Effector CD8-positive, alpha-beta T cell (primary cell): ENCODE results near the gene EPHB2.

Experiments used
- DNase-seq: peaks from one replicate; lab custom pipeline; 2025; lab: John Stamatoyannopoulos, UW

Gene EPHB2

DNA sequence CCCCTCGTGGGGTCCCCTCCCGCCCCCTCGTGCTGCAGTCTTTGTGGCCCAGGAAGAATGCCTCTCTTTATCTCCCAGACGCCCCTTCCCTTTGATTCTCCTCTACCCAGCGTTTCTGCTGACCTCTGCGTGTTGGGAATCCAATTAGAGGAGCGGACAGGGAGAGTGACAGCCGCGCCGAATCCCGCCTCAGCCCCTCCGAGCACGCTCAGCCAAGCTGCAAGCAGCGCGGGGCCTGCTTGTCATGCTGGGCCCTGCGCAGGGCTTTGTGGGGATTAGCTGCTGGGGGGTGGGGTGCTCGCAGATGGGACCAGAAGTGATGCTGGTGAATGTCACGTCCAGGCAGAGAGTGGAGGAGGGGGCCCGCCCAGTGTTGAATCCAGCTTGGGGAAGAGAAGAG lies 91.1 kb downstream of the EPHB2 start:
- no peak for DNase-seq

GRCh38 chr1:22803833-22804232 lies 93.2 kb downstream of the EPHB2 start:
- no peak for DNase-seq

DNA sequence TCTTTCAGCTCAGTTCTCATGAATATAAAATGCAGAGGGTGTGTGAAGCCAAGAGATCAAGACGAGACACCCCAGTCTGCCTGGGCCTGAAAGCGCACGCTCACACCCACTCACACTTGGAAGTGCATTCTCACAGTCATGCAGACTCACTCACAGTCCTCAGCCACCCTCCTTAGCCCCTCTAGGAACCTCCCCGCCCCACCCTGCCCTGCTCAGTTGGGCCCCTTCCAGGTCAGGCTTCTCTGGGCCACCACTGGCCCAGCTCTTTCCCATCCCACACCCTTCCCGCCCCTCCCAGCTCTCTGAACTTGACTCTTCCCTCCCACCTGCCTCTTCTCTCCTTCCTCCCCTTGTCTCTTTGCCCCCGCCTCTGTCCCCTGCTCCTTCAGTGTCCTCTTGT lies 93.8 kb downstream of the EPHB2 start:
- DNase-seq, result no peak

DNA sequence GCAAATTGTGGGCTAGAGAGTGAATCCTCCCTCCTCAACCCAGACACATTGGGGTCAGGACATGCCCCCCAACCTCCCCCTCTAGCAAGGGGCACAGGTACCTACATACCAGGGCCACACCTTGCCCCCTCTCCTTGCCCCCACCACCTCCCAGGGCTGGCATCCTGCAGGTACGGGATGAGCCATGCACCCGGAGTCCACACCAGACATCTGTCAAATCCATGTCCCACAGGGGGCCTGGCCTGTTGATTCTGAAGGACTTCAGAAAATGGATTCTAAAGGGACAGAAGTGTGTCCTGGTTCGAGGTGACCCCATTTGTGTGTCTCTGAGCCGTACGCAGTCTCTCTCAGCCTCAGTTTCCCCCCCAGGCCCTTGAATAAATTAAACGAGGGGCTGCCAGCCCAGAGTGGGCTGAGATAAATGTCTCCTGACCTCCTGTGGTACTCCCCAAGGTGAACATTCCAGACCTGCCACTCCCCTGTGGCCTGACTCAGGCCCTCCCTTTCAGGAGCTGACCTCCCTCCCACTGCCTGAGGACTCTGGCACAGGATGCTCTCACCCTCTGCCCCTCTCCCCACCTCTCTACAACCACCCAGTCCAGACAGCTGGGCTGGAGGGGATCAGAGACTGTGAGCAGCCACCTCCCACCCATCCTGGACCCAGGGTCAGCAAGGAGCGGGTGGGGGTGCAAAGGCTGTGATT lies 94.5 kb downstream of the EPHB2 start:
- no peak for DNase-seq

DNA sequence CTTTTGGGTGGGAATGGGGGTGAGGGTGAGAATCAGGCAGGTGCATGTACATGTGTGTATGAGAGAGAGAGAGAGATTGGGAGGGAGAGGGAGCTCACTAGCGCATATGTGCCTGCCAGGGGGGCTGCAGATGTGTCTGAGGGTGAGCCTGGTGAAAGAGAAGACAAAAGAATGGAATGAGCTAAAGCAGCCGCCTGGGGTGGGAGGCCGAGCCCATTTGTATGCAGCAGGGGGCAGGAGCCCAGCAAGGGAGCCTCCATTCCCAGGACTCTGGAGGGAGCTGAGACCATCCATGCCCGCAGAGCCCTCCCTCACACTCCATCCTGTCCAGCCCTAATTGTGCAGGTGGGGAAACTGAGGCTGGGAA lies 95.0 kb downstream of the EPHB2 start:
- DNase-seq, result no peak

GRCh38 chr1:22806584-22806983 lies 95.9 kb downstream of the EPHB2 start:
- DNase-seq, result no peak

DNA sequence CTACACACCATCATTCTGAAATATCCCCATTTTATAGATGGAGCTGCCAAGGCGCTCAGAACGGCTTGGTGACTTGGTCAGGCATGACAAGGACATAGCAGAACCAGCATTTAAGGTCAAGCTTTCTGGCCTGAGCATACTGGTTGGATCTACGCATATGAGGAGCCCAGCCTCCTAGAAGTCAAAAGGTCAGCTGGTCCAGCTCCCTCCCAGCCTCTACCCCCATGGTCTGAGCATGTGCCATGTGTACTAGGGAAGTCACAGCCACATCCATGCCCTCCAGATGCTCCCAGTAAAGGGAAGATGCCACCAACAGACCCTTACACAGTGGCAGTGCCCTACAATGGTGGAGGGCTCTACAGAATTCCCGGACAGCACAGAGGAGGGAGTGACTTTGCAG lies 96.7 kb downstream of the EPHB2 start:
- no peak for DNase-seq

DNA sequence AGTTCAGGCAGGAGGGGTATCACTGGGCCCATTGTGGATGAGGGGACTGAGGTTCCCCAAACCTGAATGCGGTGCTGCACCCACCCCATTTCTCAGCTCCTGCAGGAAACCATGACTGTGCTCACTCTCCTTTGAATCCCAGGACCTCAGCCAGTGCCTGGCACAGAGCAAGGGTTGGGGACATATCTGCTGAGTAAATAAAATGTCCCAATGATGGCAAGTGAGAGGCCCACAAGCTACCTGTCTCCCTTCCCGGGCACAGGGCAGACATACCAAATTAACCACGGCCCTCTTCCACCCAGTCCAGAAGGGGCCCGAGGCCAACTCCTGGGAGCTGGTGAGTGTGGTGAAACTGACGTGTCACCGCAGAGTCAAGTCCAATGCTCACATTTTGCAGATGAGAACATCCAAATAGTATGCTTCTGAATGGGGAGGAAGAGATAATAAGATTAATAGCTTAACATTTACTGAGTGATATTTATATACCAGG lies 97.6 kb downstream of the EPHB2 start:
- DNase-seq, result no peak

GRCh38 chr1:22808676-22809483 lies 98.2 kb downstream of the EPHB2 start:
- no peak for DNase-seq

GRCh38 chr1:22809783-22810182 lies 99.1 kb downstream of the EPHB2 start:
- DNase-seq, result no peak

DNA sequence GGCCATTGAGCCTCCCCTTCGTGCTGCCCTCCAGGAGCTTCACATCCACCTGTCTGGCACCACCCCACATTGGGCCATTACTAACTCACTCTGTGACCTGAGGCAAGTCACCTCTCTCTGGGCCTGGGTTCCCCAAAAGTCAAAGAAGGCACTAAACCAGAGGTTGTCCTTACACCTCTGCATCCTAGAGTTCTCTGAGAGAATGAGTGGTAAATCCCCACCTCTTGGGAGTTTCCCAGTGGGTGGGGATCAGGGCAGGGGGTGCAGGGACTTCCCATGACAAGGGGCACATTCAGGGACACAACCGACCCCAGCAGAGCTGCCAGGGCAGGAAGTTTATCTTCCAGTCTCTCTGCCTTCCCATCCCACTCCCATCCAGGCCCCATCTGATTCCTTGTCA lies 99.7 kb downstream of the EPHB2 start:
- no peak for DNase-seq

- no peak for DNase-seq
These were observed 101.6 kb downstream of the EPHB2 start for GRCh38 chr1:22812092-22812880.

- DNase-seq, result no peak
These were observed 102.6 kb downstream of the EPHB2 start for GRCh38 chr1:22812993-22813790.

DNA sequence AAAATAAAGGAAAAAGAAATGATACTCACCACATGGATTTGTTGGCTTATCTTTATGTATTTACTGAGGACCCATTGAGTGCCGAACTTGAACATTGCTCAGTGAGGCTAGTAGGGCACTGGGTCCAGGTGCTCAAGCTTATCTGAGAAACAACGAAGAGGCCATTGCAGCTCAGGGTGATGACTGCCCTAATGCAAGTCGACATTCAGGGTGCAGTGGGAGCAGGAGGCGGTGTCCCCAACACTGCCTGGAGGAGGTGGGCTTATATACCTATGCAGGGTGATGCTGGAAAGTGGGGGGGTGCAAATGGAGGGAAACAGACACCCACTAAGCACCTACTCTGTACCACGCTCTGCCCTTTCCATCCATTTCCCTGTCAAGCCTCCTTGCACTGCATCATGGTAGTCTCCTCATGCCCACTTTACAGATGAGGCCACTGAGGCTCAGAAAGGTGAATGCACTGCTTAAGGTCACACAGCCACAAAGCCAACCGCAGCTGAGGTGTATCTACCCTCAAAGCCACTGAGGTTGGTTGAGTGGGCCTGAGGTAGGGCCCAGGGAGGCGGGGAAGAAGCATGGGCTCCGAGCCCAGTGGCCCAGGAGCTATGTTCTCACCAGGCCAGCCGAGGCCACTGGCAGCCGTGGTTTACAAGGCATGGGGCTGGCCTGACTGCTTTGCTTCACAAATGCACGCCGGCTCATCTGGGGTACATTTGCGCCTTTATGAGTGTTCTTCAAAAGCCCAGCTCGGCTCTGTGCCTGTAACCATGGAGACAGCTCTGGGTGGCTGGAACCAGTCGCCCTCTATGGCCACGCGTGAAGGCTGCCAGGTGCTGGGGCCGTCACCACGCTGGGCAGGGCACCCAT lies 103.8 kb downstream of the EPHB2 start:
- DNase-seq, result no peak

DNA sequence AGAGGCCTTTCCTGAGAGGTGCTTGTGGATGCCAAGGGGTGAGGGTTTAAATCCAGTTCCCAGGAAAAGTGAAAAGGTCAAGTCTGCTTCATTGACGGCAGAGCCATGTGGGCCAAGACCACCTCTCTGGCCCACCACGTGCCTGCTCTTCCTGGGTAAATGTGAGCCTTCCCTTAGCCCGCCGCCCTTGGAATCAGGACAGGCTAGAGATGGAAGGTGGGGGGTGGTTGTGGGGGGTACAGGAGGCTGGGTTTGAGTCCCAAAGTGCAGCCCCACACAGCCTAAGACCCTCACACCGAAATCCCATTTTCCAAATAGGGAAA lies 104.4 kb downstream of the EPHB2 start:
- no peak for DNase-seq

- no peak for DNase-seq
These were observed 104.9 kb downstream of the EPHB2 start for GRCh38 chr1:22815421-22816066.

DNA sequence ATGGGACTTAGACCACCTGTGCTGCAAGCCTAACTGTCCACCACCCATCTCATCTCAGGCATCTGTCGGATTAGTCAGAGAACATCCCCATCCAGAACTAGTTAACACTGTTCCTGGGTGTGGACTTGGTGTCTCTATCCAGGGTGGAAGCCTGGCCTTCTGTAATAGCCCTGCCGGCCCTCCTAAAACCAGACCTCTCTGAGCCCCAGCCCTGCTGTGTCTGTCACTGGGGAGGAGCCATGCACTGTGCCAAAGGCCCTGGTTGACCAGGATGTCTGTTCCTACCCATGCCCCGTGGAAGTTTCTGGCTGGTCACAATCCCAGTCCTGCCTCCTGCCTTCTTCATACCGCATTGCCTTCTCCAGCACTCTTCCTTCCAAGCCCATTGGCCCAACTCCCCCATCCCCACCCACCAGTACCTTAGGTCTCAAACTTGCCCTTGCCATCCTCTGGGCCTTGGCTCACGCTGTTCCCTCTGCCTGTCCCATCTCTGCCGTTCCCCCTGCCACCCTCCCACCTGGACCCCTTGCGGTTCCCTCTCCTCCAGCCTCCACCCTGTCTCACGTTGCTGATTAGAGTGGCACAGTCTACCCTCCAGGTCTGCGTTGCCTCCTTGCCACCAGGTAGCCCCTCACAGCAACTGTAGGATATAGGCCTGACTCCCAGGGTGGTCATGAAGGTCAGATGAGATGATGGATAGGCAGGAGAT lies 105.6 kb downstream of the EPHB2 start:
- no peak for DNase-seq

DNA sequence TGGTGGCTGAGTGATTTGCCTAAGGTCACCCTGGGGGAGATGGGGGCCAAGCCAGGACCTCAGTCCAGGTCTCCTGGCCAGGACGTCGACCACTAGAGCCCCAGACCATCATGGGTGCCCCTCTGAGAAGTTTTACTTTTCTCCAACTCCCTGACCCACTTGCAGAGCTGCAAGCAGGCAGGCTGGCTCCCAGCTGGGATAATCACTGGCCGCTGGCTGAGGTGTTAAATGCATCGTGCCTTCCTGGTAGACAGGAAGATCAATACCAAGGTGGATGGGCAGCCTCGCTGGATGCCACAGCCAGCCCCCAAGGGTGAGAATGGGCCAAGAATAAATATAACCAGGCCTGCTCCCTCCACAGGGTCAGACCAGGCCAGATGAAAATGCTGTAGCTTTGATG lies 106.2 kb downstream of the EPHB2 start:
- no peak for DNase-seq

DNA sequence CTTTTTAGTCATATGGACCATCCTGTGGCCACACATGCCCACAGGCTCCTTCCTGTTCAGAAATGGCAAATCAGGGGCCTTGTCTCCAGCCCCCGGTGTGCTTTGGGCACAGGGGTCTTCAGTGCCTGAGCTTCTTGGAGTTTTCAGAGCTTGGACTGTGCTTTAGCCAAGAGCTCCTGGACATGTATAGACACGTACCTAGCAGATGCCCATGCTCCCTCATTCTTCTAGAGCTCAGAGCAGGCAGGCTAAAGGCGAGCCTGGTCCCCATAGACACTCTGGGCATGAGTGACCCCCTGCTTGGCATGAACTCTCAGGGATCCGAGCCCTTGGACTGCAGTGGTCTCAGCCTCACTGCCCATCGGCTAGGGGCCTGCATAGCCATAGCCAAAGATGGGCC lies 106.8 kb downstream of the EPHB2 start:
- no peak for DNase-seq
